ENCODE data around the gene C13orf46. TPM values are rescaled to one million over a fixed set of nuclear protein-coding genes. Genes with fewer than 3 reads are reported as not detected.
A peak's percentile ranks its signal among the peaks of the same experiment; 100 is the strongest.

Gene C13orf46
- total and polyA plus RNA-seq, 10 donors = 0.09 to 4.2 (median 1.2) TPM

- Histone ChIP-seq H3K9me3 (no peaks in the 10 kb centered on the region), H3K36me3 (peaks cover 0 to 22% (median 0%) of the 10 kb centered on the region in 6 donors), H3K4me3 (peak overlapping the region in 1 of 8 donors; percentile 43), H3K27ac (peak overlapping the region in 2 of 8 donors; percentile 30 to 38), H3K27me3 (replicated peaks in 1 of 7) (no peaks in the 10 kb centered on the region), H3K4me1 (peaks cover 5 to 23% (median 14%) of the 10 kb centered on the region in 6 donors)
- intact Hi-C loops (cut with DNase I; ENCODE audit: low total_unique reads) = loop anchor here (2.0 kb wide), 1 partner anchor 276 kb away; no protein-coding TSS in a partner anchor
- TF ChIP-seq POLR2AphosphoS5 (IDR thresholded peaks at IDR 0.05) (no peak), POLR2A (IDR thresholded peaks at IDR 0.05) (no peak), CTCF (IDR thresholded peaks at IDR 0.05 in 8 of 11, conservative IDR thresholded peaks at IDR 0.05 in 3 of 11) (no peak)
- WGBS, 5 donors = 43 to 65% (median 51%) methylated on average over 20 to 24 of the region's 24 CpGs
- peak; percentile 75 for DNase-seq
These were observed 23.2 kb downstream of the C13orf46 start for GRCh38 chr13:113950451-113951245.

- Histone ChIP-seq H3K9me3 (no peaks in the 10 kb centered on the region), H3K4me1 (peaks cover 5 to 23% (median 14%) of the 10 kb centered on the region in 6 donors), H3K36me3 (peaks cover 0 to 11% (median 0%) of the 10 kb centered on the region in 6 donors), H3K27ac (no peak overlapping the region), H3K27me3 (replicated peaks in 1 of 7) (no peaks in the 10 kb centered on the region), H3K4me3 (no peak overlapping the region)
- intact Hi-C loops (cut with DNase I; ENCODE audit: low total_unique reads) = no loop called here
- peak; percentile 64 for DNase-seq
- TF ChIP-seq POLR2A (IDR thresholded peaks at IDR 0.05) (no peak), POLR2AphosphoS5 (IDR thresholded peaks at IDR 0.05) (no peak), CTCF (IDR thresholded peaks at IDR 0.05 in 8 of 11, conservative IDR thresholded peaks at IDR 0.05 in 3 of 11) (no peak)
- WGBS, 5 donors = 91 to 98% (median 91%) methylated on average over 3 to 5 of the region's 5 CpGs
These were observed 24.3 kb downstream of the C13orf46 start for GRCh38 chr13:113949546-113949945.

GRCh38 chr13:113948034-113948742 is 25.7 kb downstream of the C13orf46 start:
- 52 to 66% (median 55%) methylated on average over 13 to 14 of the region's 14 CpGs for WGBS, 5 donors
- H3K4me1 ChIP-seq = peaks cover 5 to 23% (median 14%) of the 10 kb centered on the region in 6 donors
- TF ChIP-seq CTCF (IDR thresholded peaks at IDR 0.05 in 8 of 11, conservative IDR thresholded peaks at IDR 0.05 in 3 of 11) (no peak), POLR2AphosphoS5 (IDR thresholded peaks at IDR 0.05) (no peak), POLR2A (IDR thresholded peaks at IDR 0.05) (no peak)

More at GRCh38 chr13:113948034-113948742, 25.7 kb downstream of the C13orf46 start:
- DNase-seq = peak; percentile 37
- Histone ChIP-seq H3K27ac (peak overlapping the region in 1 of 8 donors; percentile 14), H3K36me3 (no peaks in the 10 kb centered on the region), H3K4me3 (no peak overlapping the region), H3K27me3 (replicated peaks in 1 of 7) (no peaks in the 10 kb centered on the region), H3K9me3 (no peaks in the 10 kb centered on the region)
- intact Hi-C loops (cut with DNase I; ENCODE audit: low total_unique reads) = no loop called here
